ENCODE measurements around the gene SLC66A2.
"Not testable (repeated sequence)": the region's sequence is repeated elsewhere in the genome, so short reads cannot be mapped to it uniquely, and the experiment has no call there.

The SLC66A2 gene

DNA sequence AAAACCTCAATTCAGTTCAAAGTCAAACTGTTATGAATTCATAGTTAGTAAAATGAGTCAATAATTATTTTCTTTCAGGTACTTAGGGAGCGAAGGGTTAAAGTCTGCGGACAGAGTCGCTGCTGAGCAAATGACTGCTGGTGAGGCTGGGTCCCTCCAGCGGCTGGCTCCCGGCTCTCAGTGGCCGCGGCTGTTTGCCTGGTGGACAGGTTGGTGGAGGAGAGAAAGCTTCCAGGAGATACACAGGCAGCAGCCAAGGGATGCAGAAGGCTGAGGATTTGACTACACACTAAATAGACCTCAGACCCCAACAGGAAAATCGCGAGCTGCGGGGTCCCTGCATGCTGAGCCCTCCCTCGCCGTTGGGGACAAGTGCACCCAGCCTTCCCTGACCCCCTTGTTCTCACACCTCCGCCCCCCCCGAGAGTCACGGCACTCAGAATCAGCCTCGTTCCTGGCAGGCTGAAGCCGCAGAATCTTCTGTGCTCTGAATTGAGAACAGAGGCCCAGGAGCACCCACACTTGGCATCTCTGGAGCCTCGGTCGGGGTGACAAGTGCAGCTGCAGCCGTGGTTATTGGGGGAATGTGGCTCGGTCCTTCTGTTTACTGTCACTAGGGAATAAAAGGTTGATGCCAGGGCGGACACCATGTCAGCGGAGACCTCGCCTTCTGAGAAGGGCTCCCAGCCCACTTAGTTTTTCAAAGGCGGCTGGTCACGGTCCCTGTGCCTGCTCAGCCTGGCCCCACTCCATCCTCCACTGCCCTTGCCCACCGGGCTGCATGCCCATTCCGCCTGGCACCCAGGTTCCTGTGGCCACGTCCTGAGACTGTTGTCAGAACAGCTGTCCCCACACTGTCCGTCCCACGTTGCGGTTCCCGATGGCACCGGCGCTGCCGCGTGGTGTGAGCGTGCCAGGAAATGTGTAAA is 74.0 kb downstream of the SLC66A2 start:
- no peak for DNase-seq

DNA sequence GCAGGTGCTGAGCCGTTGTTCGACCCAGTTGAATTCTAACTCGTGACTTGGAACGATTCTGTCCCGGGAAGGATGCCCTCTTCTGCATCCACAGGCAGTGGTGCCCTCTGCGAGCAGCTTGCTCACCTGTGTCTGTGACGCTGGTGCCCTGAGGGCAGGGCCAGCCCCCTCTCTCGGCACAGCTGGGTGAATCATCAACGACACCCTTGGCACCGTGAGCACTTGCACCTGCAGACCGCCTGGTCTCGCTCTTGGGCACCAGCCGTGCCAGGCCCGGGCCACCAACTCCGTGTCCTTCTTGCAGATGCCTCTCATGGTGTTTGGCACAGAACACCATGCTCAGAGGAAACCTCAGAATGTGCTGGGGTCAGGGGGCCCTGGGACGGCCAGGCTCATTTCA is 75.0 kb downstream of the SLC66A2 start:
- no peak for DNase-seq

GRCh38 chr18:79875931-79876461 is 75.5 kb downstream of the SLC66A2 start:
- no peak for DNase-seq

DNA sequence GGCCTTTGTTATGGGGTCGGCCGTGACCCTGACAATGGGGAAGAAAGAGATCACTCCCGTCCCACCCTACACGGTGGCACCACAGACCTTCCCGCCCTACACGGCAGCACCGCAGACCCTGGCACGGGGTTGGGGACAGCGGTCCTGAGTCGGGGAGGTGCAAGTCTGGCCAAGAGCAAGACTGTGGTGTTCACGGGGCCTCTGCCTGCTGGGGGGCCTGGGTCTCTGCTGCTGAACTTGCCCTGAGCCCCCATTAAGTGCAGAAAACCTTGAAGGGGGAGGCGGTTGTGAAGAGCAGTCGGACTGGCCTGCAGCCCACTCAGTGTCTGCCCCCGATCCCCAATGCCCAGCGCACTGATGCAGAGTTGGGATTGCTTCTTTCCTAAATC is 75.9 kb downstream of the SLC66A2 start:
- DNase-seq, result no peak

GRCh38 chr18:79874553-79875530 is 76.6 kb downstream of the SLC66A2 start:
- DNase-seq, result no peak

- no peak for DNase-seq
These were observed 77.9 kb downstream of the SLC66A2 start for GRCh38 chr18:79873449-79874110.

DNA sequence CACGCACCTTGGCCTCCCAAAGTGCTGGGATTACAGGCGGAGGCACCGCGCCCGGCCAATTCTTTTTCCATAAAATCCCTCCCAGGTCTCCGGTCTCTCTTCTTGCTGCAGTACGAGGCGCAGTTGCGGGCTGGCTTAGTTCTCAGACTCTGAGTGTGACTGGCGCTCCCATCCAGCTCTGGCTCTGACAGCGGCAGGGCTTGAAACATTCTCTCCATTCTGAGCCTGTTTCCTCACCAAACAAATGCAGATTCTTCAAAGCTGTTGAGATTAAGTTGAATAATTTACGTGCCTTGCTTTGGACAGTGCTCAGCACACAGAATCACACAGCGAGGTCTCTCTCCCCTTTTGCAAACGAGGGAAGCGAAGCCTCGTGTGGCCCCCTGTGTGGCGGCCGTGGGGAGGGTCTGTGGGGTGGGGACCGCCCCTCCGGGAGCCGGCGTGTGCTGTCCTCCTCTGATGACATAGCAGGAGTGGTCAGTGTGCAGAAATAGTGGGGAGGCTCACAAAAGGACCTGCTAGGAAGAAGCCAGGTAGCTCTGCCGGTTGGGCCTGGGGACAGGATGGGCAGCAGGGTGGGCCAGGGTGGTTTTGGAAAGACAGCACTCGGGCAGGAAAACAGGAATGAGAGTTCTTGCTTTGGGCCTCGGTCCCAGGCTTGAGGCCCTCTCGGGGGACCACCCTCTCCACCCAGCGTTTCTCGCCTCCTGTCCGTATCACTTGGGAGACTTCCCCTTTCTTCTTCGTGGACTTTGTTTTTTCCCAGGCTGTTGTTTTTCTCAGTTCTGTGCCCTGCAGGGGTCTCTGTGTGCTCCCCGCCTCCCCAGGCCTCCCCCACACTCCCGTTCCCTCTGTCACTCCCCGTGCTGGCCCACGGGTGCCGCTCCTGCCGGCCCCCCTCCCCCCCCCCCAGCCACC is 78.7 kb downstream of the SLC66A2 start:
- DNase-seq, result no peak

DNA sequence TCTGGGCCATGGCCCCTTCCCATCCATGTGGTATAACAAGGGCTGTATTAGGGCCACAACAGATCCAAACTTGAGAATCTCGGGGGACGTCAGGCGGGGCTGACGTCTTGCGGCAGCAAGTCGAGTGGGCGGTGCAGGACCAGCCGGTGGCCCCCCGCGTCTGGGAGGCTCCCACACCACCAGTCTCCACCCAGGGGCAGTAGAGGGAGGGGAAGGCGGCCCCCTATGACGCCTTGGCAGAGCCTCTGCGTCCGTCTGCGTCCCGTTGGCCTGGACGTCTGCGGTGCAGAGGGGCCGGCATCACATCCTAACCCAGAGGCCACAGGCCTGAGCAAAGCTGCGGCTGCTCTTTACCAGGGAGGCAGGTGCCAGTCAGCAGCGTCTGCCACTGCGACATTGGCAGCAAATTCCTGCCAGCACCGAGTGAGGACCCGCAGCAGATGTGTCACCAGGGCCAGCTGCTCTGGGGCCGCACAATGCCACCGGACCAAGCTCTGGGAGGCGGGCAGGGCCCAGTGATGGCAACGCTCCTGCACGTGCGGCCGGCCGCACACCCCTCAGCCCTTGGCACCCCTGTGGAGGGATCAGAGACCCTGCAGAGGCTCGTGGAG is 79.9 kb downstream of the SLC66A2 start:
- DNase-seq, result no peak

DNA sequence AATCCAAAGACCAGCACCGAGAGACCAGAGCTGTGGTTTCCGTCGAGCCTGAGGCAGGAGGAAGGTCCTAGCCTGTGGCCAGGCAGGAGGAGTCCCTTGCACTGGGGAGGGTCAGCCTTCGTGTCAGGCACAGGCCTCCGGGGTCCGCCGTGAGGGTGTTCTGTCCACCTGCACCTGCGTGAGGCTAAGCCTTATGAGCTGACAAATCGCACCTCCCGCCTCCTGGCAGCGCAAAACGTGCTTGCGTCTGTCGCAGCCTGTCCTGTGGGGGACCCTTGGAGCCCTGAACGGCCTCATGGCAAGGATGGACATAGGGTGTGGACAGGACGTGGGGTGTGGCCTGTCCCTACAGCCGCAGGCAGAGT is 80.4 kb downstream of the SLC66A2 start:
- DNase-seq, result no peak

DNA sequence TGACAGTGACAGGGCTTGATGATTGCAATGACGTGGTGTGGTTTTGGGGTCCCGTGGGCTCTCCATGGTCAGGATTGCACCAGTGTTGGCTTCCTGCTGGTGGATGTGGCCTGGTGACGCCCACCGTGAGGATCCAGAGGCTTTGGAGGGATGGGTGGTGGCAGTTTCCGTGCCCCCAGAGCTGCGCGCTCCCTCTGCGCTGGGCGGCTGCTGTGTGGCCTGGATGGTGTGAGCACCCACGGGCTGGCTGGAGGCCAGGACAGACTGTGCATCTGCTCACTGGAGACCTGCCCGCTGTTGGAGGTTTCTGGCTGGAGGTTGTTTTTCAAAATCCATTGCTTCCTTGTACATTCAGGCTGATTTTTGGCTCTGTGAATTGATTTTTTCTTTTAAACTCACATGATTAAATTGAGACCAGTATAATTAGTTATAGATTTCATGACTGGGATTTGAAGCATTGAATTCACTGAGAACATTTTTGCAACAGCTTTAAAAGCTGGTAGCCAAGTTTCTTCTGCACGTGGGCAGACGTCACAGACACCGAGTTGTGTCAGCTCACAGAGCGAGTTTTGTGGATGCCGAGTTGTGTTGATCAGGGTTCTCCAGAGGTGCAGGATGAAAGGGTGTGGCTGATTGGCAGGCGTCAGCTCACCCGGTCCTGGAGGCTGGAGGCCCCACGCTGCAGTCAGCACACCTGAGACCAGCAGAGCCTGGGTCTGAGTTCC is 81.0 kb downstream of the SLC66A2 start:
- no peak for DNase-seq

DNA sequence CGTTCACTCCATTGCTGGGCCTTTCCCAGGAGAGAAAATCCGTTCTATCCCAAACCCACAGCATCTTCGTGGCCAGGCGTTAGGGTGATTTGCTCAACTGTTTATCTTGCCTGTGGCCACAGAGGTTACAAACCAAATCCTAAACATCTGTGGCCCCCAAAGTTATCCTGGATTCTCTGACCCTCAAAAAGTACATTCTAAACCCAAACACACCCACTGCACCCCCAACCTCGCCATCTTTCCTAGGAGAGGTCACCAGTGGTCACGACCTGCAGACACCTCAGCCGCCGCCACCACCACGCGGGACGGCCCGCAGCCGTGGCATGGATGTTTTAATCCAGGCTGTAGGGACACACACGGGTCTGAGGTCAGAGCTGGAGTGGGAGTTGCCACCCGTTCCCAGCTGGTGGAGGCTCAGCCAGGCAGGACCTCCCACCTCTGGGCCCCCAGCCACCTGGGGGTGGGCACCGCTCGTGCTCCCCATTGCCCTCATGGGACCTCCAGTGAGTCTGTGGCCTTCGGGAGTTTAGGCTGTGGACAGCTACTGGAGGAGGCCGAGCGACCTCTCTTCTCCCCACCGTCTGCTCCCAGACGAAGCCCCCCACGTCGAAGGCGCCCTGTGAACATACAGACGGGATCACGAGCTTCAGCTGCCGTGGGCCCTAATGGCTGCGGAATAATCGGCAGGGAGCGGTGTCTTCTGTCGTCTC is 81.7 kb downstream of the SLC66A2 start:
- DNase-seq, result no peak

GRCh38 chr18:79868811-79869541 is 82.5 kb downstream of the SLC66A2 start:
- DNase-seq, result no peak

- no peak for DNase-seq
These were observed 83.2 kb downstream of the SLC66A2 start for GRCh38 chr18:79868168-79868784.

DNA sequence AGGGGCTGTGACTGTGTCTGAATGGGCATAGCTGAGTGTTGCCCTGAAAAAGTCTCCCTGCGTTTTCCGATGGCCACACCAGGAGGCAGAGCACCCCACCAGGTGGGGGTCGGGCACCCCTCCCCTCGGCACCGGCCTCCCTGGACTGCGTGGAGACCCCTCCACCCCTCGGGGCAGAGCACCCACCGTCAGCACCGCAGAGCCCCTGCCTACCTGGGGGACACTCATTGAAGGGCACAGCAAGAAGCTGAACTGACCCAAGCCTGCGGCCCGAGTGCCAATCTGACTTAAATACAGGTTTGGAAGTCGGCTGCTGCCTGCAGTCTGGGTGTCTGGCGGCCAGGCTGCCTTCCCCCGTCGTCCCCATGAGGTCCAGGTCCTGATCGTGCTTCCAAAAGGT is 83.8 kb downstream of the SLC66A2 start:
- no peak for DNase-seq

DNA sequence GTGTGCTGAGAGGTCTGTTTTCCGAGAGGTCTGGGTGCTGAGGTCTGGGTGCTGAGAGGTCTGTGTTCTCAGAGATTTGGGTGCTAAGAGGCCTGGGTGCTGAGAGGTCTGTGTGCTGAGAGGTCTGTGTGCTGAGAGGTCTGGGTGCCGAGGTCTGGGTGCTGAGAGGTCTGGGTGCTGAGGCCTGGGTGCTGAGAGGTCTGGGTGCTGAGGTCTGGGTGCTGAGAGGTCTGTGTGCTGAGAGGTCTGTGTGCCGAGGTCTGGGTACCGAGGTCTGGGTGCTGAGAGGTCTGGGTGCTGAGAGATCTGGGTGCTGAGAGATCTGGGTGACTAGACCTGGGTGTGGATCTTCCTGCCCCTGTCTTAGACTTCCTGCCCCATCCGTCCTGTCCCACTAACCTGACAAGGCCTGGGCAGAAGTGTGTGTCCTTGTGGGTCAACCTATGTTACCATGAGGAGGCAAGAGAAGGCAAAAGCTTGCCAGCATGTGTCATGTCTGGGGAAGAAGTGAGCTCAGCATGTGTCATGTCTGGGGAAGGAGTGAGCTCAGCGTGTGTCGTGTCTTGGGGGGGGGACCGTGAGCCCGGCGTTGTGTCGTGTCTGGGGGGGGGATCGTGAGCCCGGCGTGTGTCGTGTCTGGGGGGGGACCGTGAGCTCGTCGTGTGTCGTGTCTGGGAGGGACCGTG is 84.4 kb downstream of the SLC66A2 start:
- DNase-seq, result no peak

DNA sequence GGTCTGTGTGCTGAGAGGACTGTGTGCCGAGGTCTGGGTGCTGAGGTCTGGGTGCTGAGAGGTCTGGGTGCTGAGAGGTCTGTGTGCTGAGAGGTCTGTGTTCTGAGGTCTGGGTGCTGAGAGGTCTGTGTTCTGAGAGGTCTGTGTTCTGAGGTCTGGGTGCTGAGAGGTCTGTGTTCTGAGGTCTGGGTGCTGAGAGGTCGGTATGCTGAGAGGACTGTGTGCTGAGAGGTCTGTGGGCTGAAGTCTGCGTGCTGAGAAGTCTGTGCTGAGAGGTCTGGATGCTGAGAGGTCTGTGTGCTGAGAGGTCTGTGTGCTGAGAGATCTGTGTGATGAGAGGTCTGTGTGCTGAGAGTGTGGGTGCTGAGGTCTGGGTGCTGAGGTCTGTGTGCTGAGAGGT is 85.5 kb downstream of the SLC66A2 start:
- not testable (repeated sequence) for DNase-seq

GRCh38 chr18:79864955-79865354 is 86.5 kb downstream of the SLC66A2 start:
- not testable (repeated sequence) for DNase-seq
